ENCODE results near the gene NOL4L.

NOL4L gene

DNA sequence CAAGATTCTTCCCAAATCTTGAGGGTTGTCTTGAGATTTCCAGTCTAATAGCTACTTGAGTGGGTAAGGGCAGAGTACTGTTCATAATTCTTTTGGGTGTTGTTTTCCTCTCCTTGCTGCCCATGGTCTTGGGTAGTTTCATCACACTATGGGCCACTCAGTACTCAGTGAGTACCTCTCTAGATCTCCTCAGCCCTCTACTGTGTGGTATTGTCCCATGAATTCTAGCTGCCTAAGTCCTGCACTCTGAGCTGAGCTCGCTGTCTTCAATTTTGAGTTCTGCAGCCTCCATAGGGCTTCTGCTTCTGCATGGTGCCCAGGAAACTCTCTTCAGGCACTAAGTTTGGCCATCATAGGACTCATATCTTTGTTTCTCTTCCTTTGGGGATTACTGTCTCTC lies 184.7 kb downstream of the NOL4L start:
- Histone ChIP-seq H3K36me3 (ENCODE audit: control insufficient read depth, insufficient read depth, low read length) (no peaks in the 10 kb centered on the region), H3K9me3 (ENCODE audit: control insufficient read depth, insufficient read depth, low read length) (no peaks in the 10 kb centered on the region), H3K27me3 (ENCODE audit: control insufficient read depth, insufficient read depth, low read length) (no peaks in the 10 kb centered on the region), H3K9ac (ENCODE audit: low read depth, low read length) (no peak overlapping the region), H3K27ac (ENCODE audit: low read depth, low read length) (no peak overlapping the region), H3K4me1 (ENCODE audit: control insufficient read depth, insufficient read depth, low read length) (no peaks in the 10 kb centered on the region), H3K4me3 (ENCODE audit: low read depth, low read length) (no peak overlapping the region)

DNA sequence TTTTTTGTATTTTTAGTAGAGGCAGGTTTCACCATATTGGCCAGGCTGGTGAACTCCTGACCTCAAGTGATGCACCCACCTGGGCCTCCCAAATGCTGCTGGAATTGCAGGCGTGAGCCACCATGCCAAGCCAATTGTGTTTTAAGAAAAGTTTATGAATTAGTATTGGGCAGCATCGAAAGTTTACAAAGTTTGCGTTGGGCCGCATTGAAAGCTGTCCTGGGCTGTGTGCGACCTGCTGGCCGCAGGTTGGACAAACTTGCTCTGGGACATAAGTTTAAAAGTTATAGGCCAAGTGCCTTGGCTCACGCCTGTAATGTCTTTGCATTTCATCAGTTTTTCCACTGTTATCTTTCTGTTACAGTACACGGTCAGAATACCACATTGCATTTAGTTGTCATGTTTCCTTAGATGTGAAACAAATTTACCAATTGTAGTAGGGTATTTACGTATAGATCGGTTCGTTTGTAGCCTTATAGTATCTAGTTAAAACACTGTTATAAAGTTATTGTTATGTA lies 187.5 kb downstream of the NOL4L start:
- Histone ChIP-seq H3K27me3 (ENCODE audit: control insufficient read depth, insufficient read depth, low read length) (no peaks in the 10 kb centered on the region), H3K4me3 (ENCODE audit: low read depth, low read length) (no peak overlapping the region), H3K36me3 (ENCODE audit: control insufficient read depth, insufficient read depth, low read length) (no peaks in the 10 kb centered on the region), H3K9ac (ENCODE audit: low read depth, low read length) (no peak overlapping the region), H3K9me3 (ENCODE audit: control insufficient read depth, insufficient read depth, low read length) (no peaks in the 10 kb centered on the region), H3K27ac (ENCODE audit: low read depth, low read length) (no peak overlapping the region), H3K4me1 (ENCODE audit: control insufficient read depth, insufficient read depth, low read length) (no peaks in the 10 kb centered on the region)

DNA sequence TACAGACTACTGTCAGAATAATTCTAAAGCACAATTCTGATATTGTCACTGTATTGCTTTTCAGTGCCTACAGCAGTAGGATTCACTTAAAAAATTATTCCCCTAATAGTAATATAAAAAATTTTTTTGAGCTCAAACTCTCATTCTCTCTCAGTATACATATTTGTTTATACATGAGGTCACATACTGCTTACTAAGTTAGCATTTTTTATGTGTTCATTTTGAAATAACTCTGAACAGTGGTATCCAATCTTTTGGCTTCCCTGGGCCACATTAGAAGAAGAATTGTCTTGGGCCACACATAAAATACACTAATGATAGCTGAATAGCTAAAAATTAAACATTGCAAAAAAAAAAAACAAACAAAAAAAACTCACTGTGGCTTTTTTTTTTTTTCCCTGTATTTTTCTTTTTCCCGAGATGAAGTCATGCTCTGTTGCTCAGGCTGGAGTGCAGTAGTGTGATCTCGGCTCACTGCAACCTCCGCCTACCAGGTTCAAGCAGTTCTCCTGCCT lies 188.4 kb downstream of the NOL4L start:
- no peaks in the 10 kb centered on the region for H3K36me3 ChIP-seq (ENCODE audit: control insufficient read depth, insufficient read depth, low read length)
- no peak overlapping the region for H3K4me3 ChIP-seq (ENCODE audit: low read depth, low read length)
- no peak overlapping the region for H3K9ac ChIP-seq (ENCODE audit: low read depth, low read length)
- H3K27me3 ChIP-seq (ENCODE audit: control insufficient read depth, insufficient read depth, low read length): no peaks in the 10 kb centered on the region
- no peak overlapping the region for H3K27ac ChIP-seq (ENCODE audit: low read depth, low read length)
- no peaks in the 10 kb centered on the region for H3K9me3 ChIP-seq (ENCODE audit: control insufficient read depth, insufficient read depth, low read length)
- H3K4me1 ChIP-seq (ENCODE audit: control insufficient read depth, insufficient read depth, low read length): no peaks in the 10 kb centered on the region

DNA sequence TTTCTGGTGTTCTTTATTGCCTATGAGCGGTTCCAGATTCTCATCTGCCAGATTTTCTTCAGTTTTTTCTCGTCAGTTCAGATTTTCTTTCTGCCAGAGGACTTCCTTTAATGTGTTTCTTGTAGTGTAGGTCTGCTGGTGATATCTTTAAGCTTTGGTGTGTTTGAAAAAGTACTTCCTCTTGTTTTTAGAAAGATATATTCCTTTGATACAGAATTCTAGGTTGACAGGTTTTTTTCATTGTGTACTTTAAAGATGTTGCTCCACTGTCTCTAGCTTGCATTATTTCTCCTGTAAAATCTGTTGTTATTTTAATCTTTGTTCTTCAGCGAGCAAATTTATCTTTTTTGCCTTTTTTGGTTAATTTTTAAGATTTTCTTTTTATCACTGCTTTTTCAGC lies 190.1 kb downstream of the NOL4L start:
- H3K27ac ChIP-seq (ENCODE audit: low read depth, low read length): no peak overlapping the region
- H3K27me3 ChIP-seq (ENCODE audit: control insufficient read depth, insufficient read depth, low read length): no peaks in the 10 kb centered on the region
- H3K36me3 ChIP-seq (ENCODE audit: control insufficient read depth, insufficient read depth, low read length): no peaks in the 10 kb centered on the region
- no peaks in the 10 kb centered on the region for H3K4me1 ChIP-seq (ENCODE audit: control insufficient read depth, insufficient read depth, low read length)
- H3K4me3 ChIP-seq (ENCODE audit: low read depth, low read length): no peak overlapping the region
- no peak overlapping the region for H3K9ac ChIP-seq (ENCODE audit: low read depth, low read length)
- no peaks in the 10 kb centered on the region for H3K9me3 ChIP-seq (ENCODE audit: control insufficient read depth, insufficient read depth, low read length)

All from HUES48 (cell line).